Measurements from ENCODE around the gene GTF2IRD1. TPM values are rescaled to one million over a fixed set of nuclear protein-coding genes. Genes with fewer than 3 reads are reported as not detected.

Gene GTF2IRD1
- total RNA-seq, 1 experiment from 2014 or later: 42.9 TPM

DNA sequence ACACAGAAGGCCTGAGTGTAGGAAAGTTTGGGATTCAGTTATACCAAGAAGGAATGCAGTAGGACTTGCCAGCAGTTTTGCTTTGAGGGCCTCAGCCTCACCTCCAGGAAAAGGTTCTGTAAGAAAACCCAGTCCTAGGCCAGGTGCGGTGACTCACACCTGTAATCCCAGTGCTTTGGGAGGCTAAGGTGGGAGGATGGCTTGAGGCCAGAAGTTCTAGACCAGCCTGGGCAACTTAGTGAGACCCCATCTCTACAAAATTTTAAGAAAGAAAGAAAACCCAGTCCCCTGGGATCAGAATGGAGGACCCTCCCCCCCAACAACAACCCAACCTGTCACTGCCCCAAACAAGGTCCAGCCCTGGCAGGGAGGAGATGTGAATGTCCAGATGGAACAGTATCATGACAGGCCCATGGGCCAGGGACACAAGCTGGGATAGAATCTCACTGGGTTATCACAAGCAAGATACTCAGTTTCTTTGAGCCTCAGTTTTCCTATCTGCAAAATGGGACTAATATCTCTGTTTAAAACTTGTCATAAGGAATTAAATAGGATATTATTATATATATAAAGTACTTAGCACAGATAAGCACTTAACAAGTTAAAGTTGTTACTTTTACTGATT, 68.7 kb downstream of the GTF2IRD1 start:
- H3K4me3 Mint-ChIP-seq: no peak overlapping the region
- peaks cover 46% of the 10 kb centered on the region for H3K36me3 Mint-ChIP-seq
- no peak overlapping the region for H3K27ac Mint-ChIP-seq
- DNase-seq (ENCODE audit: low spot score) (no peak), ATAC-seq (no peak)
- no peaks in the 10 kb centered on the region for H3K27me3 Mint-ChIP-seq (ENCODE audit: low read depth)
- TF ChIP-seq, protein P1, sequence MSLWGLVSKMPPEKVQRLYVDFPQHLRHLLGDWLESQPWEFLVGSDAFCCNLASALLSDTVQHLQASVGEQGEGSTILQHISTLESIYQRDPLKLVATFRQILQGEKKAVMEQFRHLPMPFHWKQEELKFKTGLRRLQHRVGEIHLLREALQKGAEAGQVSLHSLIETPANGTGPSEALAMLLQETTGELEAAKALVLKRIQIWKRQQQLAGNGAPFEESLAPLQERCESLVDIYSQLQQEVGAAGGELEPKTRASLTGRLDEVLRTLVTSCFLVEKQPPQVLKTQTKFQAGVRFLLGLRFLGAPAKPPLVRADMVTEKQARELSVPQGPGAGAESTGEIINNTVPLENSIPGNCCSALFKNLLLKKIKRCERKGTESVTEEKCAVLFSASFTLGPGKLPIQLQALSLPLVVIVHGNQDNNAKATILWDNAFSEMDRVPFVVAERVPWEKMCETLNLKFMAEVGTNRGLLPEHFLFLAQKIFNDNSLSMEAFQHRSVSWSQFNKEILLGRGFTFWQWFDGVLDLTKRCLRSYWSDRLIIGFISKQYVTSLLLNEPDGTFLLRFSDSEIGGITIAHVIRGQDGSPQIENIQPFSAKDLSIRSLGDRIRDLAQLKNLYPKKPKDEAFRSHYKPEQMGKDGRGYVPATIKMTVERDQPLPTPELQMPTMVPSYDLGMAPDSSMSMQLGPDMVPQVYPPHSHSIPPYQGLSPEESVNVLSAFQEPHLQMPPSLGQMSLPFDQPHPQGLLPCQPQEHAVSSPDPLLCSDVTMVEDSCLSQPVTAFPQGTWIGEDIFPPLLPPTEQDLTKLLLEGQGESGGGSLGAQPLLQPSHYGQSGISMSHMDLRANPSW (CRISPR knock-in tag; conservative IDR thresholded peaks at IDR 0.05; ENCODE audit: low read depth): no peak
- TF ChIP-seq NFYB (CRISPR knock-in tag; conservative IDR thresholded peaks at IDR 0.05; ENCODE audit: low read depth) (no peak), NR3C1 (CRISPR knock-in tag; conservative IDR thresholded peaks at IDR 0.05; ENCODE audit: low read depth) (no peak), HMGXB4 (CRISPR knock-in tag; IDR thresholded peaks at IDR 0.05) (no peak), GRHL2 (CRISPR knock-in tag; IDR thresholded peaks at IDR 0.05; ENCODE audit: insufficient replicate concordance, severe bottlenecking) (no peak), ZBTB43 (CRISPR knock-in tag; IDR thresholded peaks at IDR 0.05) (no peak)
- TF ChIP-seq, protein P2, sequence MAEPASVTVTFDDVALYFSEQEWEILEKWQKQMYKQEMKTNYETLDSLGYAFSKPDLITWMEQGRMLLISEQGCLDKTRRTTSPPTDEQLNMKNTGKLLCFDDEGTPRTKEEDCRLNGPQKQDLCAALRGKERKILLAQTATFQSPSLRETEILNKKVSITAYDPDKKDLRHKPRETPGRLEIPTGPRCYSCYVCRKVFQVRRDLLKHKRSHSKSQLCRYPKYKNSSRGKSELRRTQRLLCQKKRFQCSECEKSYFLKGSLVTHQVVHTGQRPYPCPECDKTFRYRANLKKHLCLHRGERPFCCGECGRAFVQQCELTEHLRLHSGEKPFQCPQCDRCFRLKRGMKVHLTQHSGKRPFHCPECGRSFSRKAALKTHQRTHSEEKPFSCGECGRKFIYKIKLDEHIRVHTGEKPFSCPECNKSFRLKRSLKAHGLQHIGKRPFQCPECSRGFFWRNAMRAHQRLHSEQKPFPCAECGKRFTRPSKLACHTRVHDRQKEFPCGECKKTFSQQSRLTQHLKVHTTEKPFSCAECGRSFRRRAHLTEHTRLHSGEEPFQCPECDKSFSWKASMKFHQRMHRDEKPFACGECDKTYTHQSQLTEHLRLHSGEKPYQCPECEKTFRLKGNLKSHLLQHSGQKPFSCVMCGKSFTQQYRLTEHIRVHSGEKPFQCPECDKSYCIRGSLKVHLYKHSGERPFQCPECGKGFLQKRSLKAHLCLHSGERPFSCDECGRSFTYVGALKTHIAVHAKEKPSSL (CRISPR knock-in tag; conservative IDR thresholded peaks at IDR 0.05): no peak
- TF ChIP-seq, protein P3, sequence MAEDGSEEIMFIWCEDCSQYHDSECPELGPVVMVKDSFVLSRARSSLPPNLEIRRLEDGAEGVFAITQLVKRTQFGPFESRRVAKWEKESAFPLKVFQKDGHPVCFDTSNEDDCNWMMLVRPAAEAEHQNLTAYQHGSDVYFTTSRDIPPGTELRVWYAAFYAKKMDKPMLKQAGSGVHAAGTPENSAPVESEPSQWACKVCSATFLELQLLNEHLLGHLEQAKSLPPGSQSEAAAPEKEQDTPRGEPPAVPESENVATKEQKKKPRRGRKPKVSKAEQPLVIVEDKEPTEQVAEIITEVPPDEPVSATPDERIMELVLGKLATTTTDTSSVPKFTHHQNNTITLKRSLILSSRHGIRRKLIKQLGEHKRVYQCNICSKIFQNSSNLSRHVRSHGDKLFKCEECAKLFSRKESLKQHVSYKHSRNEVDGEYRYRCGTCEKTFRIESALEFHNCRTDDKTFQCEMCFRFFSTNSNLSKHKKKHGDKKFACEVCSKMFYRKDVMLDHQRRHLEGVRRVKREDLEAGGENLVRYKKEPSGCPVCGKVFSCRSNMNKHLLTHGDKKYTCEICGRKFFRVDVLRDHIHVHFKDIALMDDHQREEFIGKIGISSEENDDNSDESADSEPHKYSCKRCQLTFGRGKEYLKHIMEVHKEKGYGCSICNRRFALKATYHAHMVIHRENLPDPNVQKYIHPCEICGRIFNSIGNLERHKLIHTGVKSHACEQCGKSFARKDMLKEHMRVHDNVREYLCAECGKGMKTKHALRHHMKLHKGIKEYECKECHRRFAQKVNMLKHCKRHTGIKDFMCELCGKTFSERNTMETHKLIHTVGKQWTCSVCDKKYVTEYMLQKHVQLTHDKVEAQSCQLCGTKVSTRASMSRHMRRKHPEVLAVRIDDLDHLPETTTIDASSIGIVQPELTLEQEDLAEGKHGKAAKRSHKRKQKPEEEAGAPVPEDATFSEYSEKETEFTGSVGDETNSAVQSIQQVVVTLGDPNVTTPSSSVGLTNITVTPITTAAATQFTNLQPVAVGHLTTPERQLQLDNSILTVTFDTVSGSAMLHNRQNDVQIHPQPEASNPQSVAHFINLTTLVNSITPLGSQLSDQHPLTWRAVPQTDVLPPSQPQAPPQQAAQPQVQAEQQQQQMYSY (CRISPR knock-in tag; IDR thresholded peaks at IDR 0.05): no peak
- TF ChIP-seq, protein P4, sequence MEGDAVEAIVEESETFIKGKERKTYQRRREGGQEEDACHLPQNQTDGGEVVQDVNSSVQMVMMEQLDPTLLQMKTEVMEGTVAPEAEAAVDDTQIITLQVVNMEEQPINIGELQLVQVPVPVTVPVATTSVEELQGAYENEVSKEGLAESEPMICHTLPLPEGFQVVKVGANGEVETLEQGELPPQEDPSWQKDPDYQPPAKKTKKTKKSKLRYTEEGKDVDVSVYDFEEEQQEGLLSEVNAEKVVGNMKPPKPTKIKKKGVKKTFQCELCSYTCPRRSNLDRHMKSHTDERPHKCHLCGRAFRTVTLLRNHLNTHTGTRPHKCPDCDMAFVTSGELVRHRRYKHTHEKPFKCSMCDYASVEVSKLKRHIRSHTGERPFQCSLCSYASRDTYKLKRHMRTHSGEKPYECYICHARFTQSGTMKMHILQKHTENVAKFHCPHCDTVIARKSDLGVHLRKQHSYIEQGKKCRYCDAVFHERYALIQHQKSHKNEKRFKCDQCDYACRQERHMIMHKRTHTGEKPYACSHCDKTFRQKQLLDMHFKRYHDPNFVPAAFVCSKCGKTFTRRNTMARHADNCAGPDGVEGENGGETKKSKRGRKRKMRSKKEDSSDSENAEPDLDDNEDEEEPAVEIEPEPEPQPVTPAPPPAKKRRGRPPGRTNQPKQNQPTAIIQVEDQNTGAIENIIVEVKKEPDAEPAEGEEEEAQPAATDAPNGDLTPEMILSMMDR (IDR thresholded peaks at IDR 0.05): no peak
- TF ChIP-seq, protein P5, sequence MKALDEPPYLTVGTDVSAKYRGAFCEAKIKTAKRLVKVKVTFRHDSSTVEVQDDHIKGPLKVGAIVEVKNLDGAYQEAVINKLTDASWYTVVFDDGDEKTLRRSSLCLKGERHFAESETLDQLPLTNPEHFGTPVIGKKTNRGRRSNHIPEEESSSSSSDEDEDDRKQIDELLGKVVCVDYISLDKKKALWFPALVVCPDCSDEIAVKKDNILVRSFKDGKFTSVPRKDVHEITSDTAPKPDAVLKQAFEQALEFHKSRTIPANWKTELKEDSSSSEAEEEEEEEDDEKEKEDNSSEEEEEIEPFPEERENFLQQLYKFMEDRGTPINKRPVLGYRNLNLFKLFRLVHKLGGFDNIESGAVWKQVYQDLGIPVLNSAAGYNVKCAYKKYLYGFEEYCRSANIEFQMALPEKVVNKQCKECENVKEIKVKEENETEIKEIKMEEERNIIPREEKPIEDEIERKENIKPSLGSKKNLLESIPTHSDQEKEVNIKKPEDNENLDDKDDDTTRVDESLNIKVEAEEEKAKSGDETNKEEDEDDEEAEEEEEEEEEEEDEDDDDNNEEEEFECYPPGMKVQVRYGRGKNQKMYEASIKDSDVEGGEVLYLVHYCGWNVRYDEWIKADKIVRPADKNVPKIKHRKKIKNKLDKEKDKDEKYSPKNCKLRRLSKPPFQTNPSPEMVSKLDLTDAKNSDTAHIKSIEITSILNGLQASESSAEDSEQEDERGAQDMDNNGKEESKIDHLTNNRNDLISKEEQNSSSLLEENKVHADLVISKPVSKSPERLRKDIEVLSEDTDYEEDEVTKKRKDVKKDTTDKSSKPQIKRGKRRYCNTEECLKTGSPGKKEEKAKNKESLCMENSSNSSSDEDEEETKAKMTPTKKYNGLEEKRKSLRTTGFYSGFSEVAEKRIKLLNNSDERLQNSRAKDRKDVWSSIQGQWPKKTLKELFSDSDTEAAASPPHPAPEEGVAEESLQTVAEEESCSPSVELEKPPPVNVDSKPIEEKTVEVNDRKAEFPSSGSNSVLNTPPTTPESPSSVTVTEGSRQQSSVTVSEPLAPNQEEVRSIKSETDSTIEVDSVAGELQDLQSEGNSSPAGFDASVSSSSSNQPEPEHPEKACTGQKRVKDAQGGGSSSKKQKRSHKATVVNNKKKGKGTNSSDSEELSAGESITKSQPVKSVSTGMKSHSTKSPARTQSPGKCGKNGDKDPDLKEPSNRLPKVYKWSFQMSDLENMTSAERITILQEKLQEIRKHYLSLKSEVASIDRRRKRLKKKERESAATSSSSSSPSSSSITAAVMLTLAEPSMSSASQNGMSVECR (CRISPR knock-in tag; IDR thresholded peaks at IDR 0.05; ENCODE audit: borderline replicate concordance): no peak
- H3K9me3 Mint-ChIP-seq: 0 out of 2 replicates have a peak, but pooled peaks cover 3% of the 10 kb centered on the region
- CTCF ChIA-PET: interaction anchor here (0.8 kb wide), 1 partner anchor 117 kb away, joined by 3 read pairs; no protein-coding TSS in a partner anchor
- H3K4me1 Mint-ChIP-seq: peaks cover 16% of the 10 kb centered on the region
- POLR2A ChIA-PET: no interaction called here
